IPS DF 6.9 (cell line): ENCODE data around the gene SLC27A1.

Experiments
- DNase-seq: peaks from one replicate; pipeline ENCODE4 v3.0.0-alpha.2; 2013; ENCODE audit warnings: low read depth, low spot score
- H3K27ac ChIP-seq: one replicate; pipeline ENCODE4 v1.5.1; 2013; ENCODE audit warnings: low read length, control low read depth
- H3K27me3 ChIP-seq: 2 replicates; pipeline ENCODE4 v1.6.1; 2013; ENCODE audit warnings: mild to moderate bottlenecking, low read length; ENCODE audit not compliant: control insufficient read depth, insufficient read depth
- H3K36me3 ChIP-seq: 2 replicates; pipeline ENCODE4 v1.6.1; 2013; ENCODE audit warnings: low read length; ENCODE audit not compliant: control insufficient read depth, insufficient read depth
- H3K4me1 ChIP-seq: 2 replicates; pipeline ENCODE4 v1.6.1; 2013; ENCODE audit warnings: low read length; ENCODE audit not compliant: control insufficient read depth, insufficient read depth
- H3K4me3 ChIP-seq: 2 replicates; pipeline ENCODE4 v1.5.1; 2013; ENCODE audit warnings: mild to moderate bottlenecking, low read length
- H3K9me3 ChIP-seq: 2 replicates; pipeline ENCODE4 v1.6.1; 2013; ENCODE audit warnings: low read length, inconsistent platforms; ENCODE audit not compliant: control insufficient read depth, insufficient read depth
- WGBS: extraction: QIAGEN DNeasy Blood & Tissue Kit; methylation state at CpG from one replicate; pipeline ENCODE4 v1.1.7; 2013; ENCODE audit warnings: mixed read lengths, missing lambda C conversion rate; ENCODE audit not compliant: insufficient read length, insufficient coverage; 5-methylcytosine and 5-hydroxymethylcytosine counted together

SLC27A1 gene

GRCh38 chr19:17457616-17458015, 12.7 kb upstream of the SLC27A1 start:
- no peak overlapping the region for H3K4me3 ChIP-seq
- no peak for DNase-seq
- H3K4me1 ChIP-seq = no peaks in the 10 kb centered on the region; the same call in 1 of the 2 replicates
- peaks cover 7% of the 10 kb centered on the region; the same call in 1 of the 2 replicates for H3K27me3 ChIP-seq
- no peak overlapping the region for H3K27ac ChIP-seq
- H3K9me3 ChIP-seq = no peaks in the 10 kb centered on the region
- no peaks in the 10 kb centered on the region for H3K36me3 ChIP-seq
- WGBS = no CpG with 5 or more reads among the region's 6 CpGs

- Histone ChIP-seq H3K4me1 (no peaks in the 10 kb centered on the region; the same call in 1 of the 2 replicates), H3K4me3 (no peak overlapping the region), H3K36me3 (no peaks in the 10 kb centered on the region), H3K9me3 (no peaks in the 10 kb centered on the region), H3K27me3 (peaks cover 7% of the 10 kb centered on the region; the same call in 1 of the 2 replicates), H3K27ac (no peak overlapping the region)
- no peak for DNase-seq
- no CpG with 5 or more reads among the region's 3 CpGs for WGBS
These were observed 11.4 kb upstream of the SLC27A1 start for GRCh38 chr19:17458970-17459369.

DNA sequence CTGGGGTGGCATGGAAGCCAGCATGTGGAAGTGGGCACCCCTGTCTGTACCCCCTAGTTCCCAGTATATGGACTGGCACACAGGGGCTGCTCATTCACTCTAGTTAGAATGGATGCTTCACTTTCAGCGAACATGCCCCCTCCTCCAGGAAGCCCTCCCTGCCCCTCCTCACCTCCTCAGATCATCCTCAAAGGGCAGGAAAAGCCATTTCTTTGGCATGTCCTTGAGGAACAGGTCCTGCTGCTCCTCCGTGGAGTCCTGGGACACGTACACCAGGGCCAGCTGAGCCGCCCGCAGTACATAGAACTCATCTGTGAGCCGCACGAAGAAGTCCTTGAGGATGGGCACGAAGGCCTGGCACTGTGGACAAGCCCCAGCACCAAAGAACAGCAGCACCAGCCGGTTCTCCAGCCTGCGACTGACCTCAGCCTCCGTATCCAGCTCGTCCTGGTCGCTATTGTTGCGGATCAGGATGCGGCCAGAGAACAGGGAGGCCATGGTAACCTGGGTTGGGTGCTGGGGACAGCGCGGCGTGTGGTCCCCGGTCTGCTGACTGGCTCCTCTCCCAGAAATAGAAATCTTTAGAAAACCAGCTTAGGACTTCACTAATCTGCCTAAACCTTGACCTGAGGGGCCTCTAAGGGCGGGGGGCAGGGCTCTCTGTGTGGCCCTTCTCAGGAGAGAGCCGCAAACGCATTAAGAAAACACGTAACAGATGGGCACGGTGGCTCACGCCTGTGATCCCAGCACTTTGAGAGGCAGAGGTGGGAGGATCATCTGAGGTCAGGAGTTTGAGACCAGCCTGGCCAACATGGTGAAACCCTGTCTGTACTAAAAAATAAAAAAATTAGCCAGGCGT, 9.7 kb upstream of the SLC27A1 start, which contains the start of gene NXNL1:
NXNL1 (minus strand) TSS at position 555 of the 859 bp plus-strand sequence; CDS start at position 498, 57 bp downstream.
- H3K4me1 ChIP-seq = no peaks in the 10 kb centered on the region; the same call in 1 of the 2 replicates
- H3K36me3 ChIP-seq = no peaks in the 10 kb centered on the region
- H3K4me3 ChIP-seq = no peak within 1 kb of the TSS
- DNase-seq = no peak
- no peaks in the 10 kb centered on the region for H3K9me3 ChIP-seq
- peaks cover 4% of the 10 kb centered on the region; the same call in 1 of the 2 replicates for H3K27me3 ChIP-seq
- no peak within 1 kb of the TSS for H3K27ac ChIP-seq
- no CpG with 5 or more reads among the region's 26 CpGs for WGBS

- Histone ChIP-seq H3K27ac (no peak overlapping the region), H3K4me3 (no peak overlapping the region), H3K9me3 (no peaks in the 10 kb centered on the region), H3K36me3 (no peaks in the 10 kb centered on the region), H3K4me1 (peaks cover 7% of the 10 kb centered on the region; the same call in 1 of the 2 replicates), H3K27me3 (no peaks in the 10 kb centered on the region; the same call in 1 of the 2 replicates)
- DNase-seq = no peak
- no CpG with 5 or more reads among the region's 6 CpGs for WGBS
These were observed 3.9 kb upstream of the SLC27A1 start for GRCh38 chr19:17466487-17466850.

DNA sequence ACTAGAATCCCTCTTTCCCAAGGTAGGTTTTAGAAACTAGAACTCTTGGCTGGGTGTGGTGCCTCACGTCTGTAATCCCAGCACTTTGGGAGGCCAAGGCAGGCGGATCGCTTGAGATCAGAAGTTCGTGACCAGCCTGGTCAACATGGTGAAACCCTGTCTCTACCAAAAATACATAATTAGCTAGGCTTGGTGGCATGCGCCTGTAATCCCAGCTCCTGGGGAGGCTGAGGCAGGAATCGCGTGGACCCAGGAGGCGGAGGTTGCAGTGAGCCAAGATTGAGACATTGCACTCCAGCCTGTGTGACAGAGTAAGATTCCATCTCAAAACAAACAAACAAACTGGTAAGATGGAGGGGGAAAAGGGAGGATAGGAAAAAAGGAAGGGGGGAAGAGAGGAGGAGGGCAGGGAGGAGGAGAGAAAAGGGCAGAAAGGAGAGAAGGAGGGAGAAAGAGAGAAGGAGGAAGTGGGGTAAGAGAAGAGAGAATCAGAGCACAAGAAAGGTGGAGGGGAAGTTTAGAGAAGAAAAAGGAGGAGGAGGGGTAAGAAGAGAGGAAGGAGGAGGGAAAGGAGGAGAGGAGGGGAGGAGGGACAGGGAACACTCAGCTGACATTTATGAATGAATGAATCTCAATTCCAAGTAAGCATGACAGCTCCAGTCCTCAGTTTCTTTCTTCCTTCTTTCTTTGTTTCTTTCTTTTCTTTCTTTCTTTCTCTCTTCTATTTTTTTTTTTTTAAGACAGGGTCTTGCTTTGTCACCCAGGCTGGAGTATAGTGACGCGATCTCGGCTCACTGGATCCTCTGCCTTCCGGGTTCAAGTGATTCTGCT, 2.6 kb upstream of the SLC27A1 start:
- no peak overlapping the region for H3K27ac ChIP-seq
- no peaks in the 10 kb centered on the region; the same call in 1 of the 2 replicates for H3K27me3 ChIP-seq
- no peaks in the 10 kb centered on the region for H3K9me3 ChIP-seq
- no peaks in the 10 kb centered on the region for H3K36me3 ChIP-seq
- peaks cover 8% of the 10 kb centered on the region; the same call in 1 of the 2 replicates for H3K4me1 ChIP-seq
- DNase-seq = no peak
- no peak overlapping the region for H3K4me3 ChIP-seq
- WGBS = no CpG with 5 or more reads among the region's 12 CpGs

DNA sequence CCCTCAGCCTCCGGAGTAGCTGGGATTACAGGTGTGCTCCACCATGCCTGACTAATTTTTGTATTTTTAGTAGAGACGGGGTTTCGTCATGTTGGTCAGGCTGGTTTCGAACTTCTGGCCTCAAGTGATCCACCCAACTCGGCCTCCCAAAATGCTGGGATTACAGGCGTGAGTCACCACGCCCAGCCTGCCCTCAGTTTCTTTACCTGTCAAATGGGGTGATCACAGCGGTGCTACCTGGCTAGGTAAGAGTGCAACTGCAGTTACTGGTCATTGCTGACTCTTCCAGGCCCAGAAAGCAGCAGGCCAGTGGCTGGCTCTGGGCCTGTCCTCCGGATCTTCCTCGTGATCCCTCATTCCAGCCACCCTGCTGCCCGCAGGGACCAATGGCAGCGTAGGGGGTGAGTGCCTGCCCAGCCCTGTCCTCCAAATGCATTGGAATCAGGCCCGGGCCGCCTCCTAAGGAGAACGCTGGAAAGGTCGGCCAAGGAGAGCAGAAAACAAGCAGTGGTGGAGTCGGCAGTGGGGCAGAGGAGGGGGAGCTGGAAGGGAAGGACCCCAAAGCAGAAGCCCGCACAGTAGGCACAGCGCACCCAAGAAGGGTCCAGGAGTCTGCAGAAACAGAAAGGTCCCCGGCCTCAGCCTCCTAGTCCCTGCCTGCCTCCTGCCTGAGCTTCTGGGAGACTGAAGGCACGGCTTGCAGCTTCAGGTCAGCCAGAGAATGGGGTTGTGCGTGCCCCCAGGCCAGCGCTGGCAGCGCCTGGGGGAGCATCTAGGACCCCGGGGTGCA, 1.8 kb upstream of the SLC27A1 start:
- H3K4me3 ChIP-seq = peak overlapping the region; percentile 47; the same call in 1 of the 2 replicates
- no peak for DNase-seq
- H3K9me3 ChIP-seq = no peaks in the 10 kb centered on the region
- peaks cover 8% of the 10 kb centered on the region; the same call in 1 of the 2 replicates for H3K4me1 ChIP-seq
- no peaks in the 10 kb centered on the region for H3K36me3 ChIP-seq
- no peaks in the 10 kb centered on the region; the same call in 1 of the 2 replicates for H3K27me3 ChIP-seq
- H3K27ac ChIP-seq = no peak overlapping the region
- no CpG with 5 or more reads among the region's 25 CpGs for whole genome bisulfite sequencing

- Histone ChIP-seq H3K36me3 (no peaks in the 10 kb centered on the region), H3K4me3 (peak overlapping the region; percentile 47; the same call in 1 of the 2 replicates), H3K9me3 (no peaks in the 10 kb centered on the region), H3K4me1 (peaks cover 8% of the 10 kb centered on the region; the same call in 1 of the 2 replicates), H3K27ac (no peak overlapping the region), H3K27me3 (no peaks in the 10 kb centered on the region)
- no CpG with 5 or more reads among the region's 19 CpGs for WGBS
- no peak for DNase-seq
These were observed 1.2 kb upstream of the SLC27A1 start for GRCh38 chr19:17469092-17469480.

- peaks cover 8% of the 10 kb centered on the region; the same call in 1 of the 2 replicates for H3K4me1 ChIP-seq
- no peaks in the 10 kb centered on the region for H3K36me3 ChIP-seq
- H3K27ac ChIP-seq = no peak overlapping the region
- WGBS = no CpG with 5 or more reads among the region's 31 CpGs
- peak overlapping the region; percentile 47; the same call in 1 of the 2 replicates for H3K4me3 ChIP-seq
- no peak for DNase-seq
- no peaks in the 10 kb centered on the region for H3K27me3 ChIP-seq
- no peaks in the 10 kb centered on the region for H3K9me3 ChIP-seq
These were observed 750 bp upstream of the SLC27A1 start for GRCh38 chr19:17469481-17470067.

DNA sequence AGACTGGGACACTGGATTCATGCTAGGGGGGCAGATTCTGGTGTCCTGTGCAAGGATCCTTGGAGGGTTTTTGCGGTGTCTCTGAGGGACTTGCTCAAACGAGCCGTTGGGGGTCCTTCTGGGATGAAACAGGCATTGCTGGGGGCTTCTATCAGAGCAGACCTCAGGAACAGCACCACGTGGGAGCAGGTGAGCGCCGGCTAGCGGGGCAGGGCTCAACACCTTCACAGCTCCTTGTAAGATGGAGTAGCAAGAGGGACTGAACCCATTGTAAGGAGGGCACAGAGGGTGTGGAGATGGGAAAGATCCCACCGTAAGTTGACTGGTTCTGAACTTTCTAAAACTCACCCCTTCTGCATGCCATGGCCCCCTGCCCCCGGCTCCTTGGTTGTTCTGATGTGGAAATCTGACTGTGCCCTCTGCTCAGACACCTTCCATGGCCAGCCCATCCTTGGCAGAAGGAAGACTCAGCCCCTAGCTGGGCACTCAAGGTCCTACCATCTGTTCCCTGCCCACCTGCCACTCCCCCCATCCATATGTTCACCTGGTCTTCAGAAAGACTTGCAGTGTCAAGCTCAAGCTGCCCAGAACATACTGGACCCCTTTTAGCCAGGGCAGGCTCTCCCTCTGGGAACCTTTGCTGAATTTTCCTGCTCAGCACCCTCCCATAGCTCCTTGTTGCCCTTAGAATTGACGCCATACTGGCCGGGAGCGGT, 1.2 kb downstream of the SLC27A1 start:
- H3K36me3 ChIP-seq = no peaks in the 10 kb centered on the region
- no peaks in the 10 kb centered on the region for H3K9me3 ChIP-seq
- H3K4me1 ChIP-seq = peaks cover 6% of the 10 kb centered on the region; the same call in 1 of the 2 replicates
- no peaks in the 10 kb centered on the region for H3K27me3 ChIP-seq
- DNase-seq = no peak
- peak overlapping the region; percentile 90; the same call in 1 of the 2 replicates for H3K4me3 ChIP-seq
- no CpG with 5 or more reads among the region's 12 CpGs for WGBS
- H3K27ac ChIP-seq = no peak overlapping the region
